Esophagus squamous epithelium (tissue), 4 donors: ENCODE measurements around the gene ZFAND5.

Source experiments
- CTCF ChIP-seq, 6 experiments: fragments of 450-650 bp in 4 of 6; fragments of 200-600 bp in 2 of 6; sonication (generic) in 2 of 6; IDR thresholded peaks; one replicate each; pipeline ENCODE4 v1.5.1; 2016 to 2019; ENCODE audit warnings: antibody characterized with exemption in 6 of 6, mild to moderate bottlenecking in 4 of 6, moderate library complexity in 4 of 6
- POLR2A ChIP-seq, 4 donors: fragments of 450-650 bp; IDR thresholded peaks; one replicate each; pipeline ENCODE4 v1.6.1; 2017; ENCODE audit warnings: antibody characterized with exemption in 4 of 4, mild to moderate bottlenecking in 4 of 4, moderate library complexity in 3 of 4

GRCh38 chr9:72383978-72384709 is 19.1 kb upstream of the ZFAND5 start:
- no peak for TF ChIP-seq CTCF (IDR thresholded peaks at IDR 0.05)
- TF ChIP-seq POLR2A (IDR thresholded peaks at IDR 0.05): no peak
